Endothelial cell of umbilical vein (primary cell): ENCODE data around the gene CEP152. TPM values are rescaled to one million over a fixed set of nuclear protein-coding genes. Genes with fewer than 3 reads are reported as not detected.

Source experiments
- BruUV-seq: library from RNA; stranded (reverse); fragments of 400-500 nt; replicated peaks from 2 replicates; lab custom pipeline; 2021; lab: Mats Ljungman, UMichigan
- CTCF ChIA-PET: fragments of 300-600, 350-600 bp; sonication (Branson Sonifier 250); formaldehyde crosslinking; loops from one replicate; lab custom pipeline; 2021; ENCODE audit warnings: antibody characterized with exemption, inconsistent platforms; lab: Charles Lee
- POLR2A ChIA-PET: fragments of 300-600, 350-600 bp; sonication (Branson Sonifier 250); formaldehyde crosslinking; loops from one replicate; lab custom pipeline; 2021; ENCODE audit warnings: antibody characterized with exemption, inconsistent platforms; lab: Charles Lee
- DNase-seq: peaks from one replicate; pipeline ENCODE4 v3.0.0-alpha.2; 2011; ENCODE audit warnings: low read depth, low spot score
- FAIRE-seq: peaks from 2 replicates; lab custom pipeline; 2011; peaks lifted over from hg19 to GRCh38; lab: Jason Lieb, UNC
- H2AFZ ChIP-seq: 2 replicates; pipeline ENCODE4 v1.6.0; 2012; ENCODE audit warnings: low read depth, low read length, control low read depth, inconsistent platforms
- H3K27ac ChIP-seq: 2 replicates; pipeline ENCODE4 v1.5.1; 2011; ENCODE audit warnings: low read depth, mild to moderate bottlenecking, control low read depth, low read length, moderate library complexity; ENCODE audit not compliant: insufficient read depth
- H3K27me3 ChIP-seq, 2 experiments: 2 replicates each; pipeline versions ENCODE4 v1.6.0 to v1.6.1; 2011; ENCODE audit warnings: low read length in 2 of 2, mixed read lengths in 1 of 2; ENCODE audit not compliant: control insufficient read depth in 2 of 2, insufficient read depth in 2 of 2
- H3K36me3 ChIP-seq, 2 experiments: 2 replicates in 1 of 2; 3 replicates in 1 of 2; pipeline ENCODE4 v1.5.1; 2011; ENCODE audit warnings: low read length in 2 of 2, mild to moderate bottlenecking in 1 of 2, moderate library complexity in 1 of 2; ENCODE audit not compliant: control insufficient read depth in 2 of 2, insufficient read depth in 2 of 2; ENCODE audit errors: extremely low read depth in 1 of 2
- H3K4me1 ChIP-seq: 3 replicates; pipeline ENCODE4 v1.5.1; 2011; ENCODE audit warnings: mild to moderate bottlenecking, low read length; ENCODE audit not compliant: control insufficient read depth, insufficient read depth; ENCODE audit errors: extremely low read depth
- H3K4me2 ChIP-seq: 2 replicates; pipeline ENCODE4 v1.6.1; 2011; ENCODE audit warnings: low read length, control low read depth, mixed read lengths; ENCODE audit not compliant: insufficient read depth
- H3K4me3 ChIP-seq, 3 experiments: fragments of 200-600 bp in 1 of 3; sonication (generic), shearing (Covaris generic) in 1 of 3; replicated peaks in 1 of 3; 2 replicates each; pipeline ENCODE4 v1.5.1; 2011 to 2016; ENCODE audit warnings: control low read depth in 3 of 3, low read length in 3 of 3, mild to moderate bottlenecking in 2 of 3, inconsistent platforms in 1 of 3, low read depth in 1 of 3, moderate library complexity in 1 of 3; ENCODE audit not compliant: insufficient read depth in 1 of 3
- H3K79me2 ChIP-seq: 2 replicates; pipeline ENCODE4 v1.6.0; 2012; ENCODE audit warnings: low read length, inconsistent platforms; ENCODE audit not compliant: control insufficient read depth, insufficient read depth
- H3K9ac ChIP-seq: replicated peaks from 2 replicates; pipeline ENCODE3; 2011; ENCODE audit warnings: low read length, control low read depth; ENCODE audit not compliant: insufficient read depth; ENCODE audit errors: extremely low read depth
- H3K9me1 ChIP-seq: replicated peaks from 3 replicates; pipeline ENCODE4 v1.6.0; 2011; ENCODE audit warnings: mild to moderate bottlenecking, low read length; ENCODE audit not compliant: control insufficient read depth, insufficient read depth; ENCODE audit errors: extremely low read depth
- H3K9me3 ChIP-seq: replicated peaks from 2 replicates; pipeline ENCODE4 v1.5.1; 2012; ENCODE audit warnings: low read length, inconsistent platforms; ENCODE audit not compliant: control insufficient read depth, insufficient read depth
- H4K20me1 ChIP-seq: replicated peaks from 2 replicates; pipeline ENCODE3; 2011; ENCODE audit warnings: mild to moderate bottlenecking, low read length; ENCODE audit not compliant: control insufficient read depth, insufficient read depth; ENCODE audit errors: extremely low read depth
- CTCF ChIP-seq, 2 donors: IDR thresholded peaks; 1 replicate in 1 of 2; 2 replicates in 1 of 2; pipeline ENCODE4 v1.5.1; 2011; ENCODE audit warnings: low read length in 2 of 2, mild to moderate bottlenecking in 2 of 2, moderate library complexity in 2 of 2, control low read depth in 1 of 2, inconsistent platforms in 1 of 2, low read depth in 1 of 2; ENCODE audit not compliant: insufficient read depth in 1 of 2; ENCODE audit errors: extremely low read depth in 1 of 2
- EZH2 ChIP-seq: IDR thresholded peaks from 2 replicates; pipeline ENCODE4 v1.6.1; 2012; ENCODE audit warnings: borderline replicate concordance, low read depth, mild to moderate bottlenecking, moderate library complexity, low read length, inconsistent platforms; ENCODE audit not compliant: severe bottlenecking
- FOS ChIP-seq: IDR thresholded peaks from 2 replicates; pipeline ENCODE4 v1.6.1; 2011; ENCODE audit warnings: mild to moderate bottlenecking, low read length, moderate library complexity, borderline replicate concordance; ENCODE audit not compliant: insufficient read depth
- GATA2 ChIP-seq: IDR thresholded peaks from 2 replicates; pipeline ENCODE4 v1.7.0; 2011; ENCODE audit warnings: low read depth, mild to moderate bottlenecking, moderate library complexity, mixed read lengths, low read length; ENCODE audit not compliant: insufficient read length, insufficient read depth
- JUN ChIP-seq: IDR thresholded peaks from 2 replicates; pipeline ENCODE4 v1.6.1; 2011; ENCODE audit warnings: borderline replicate concordance, low read depth; ENCODE audit not compliant: insufficient read length, insufficient read depth
- MYC ChIP-seq: IDR thresholded peaks from one replicate; pipeline ENCODE4 v1.6.1; 2011; ENCODE audit warnings: mild to moderate bottlenecking, low read depth, low read length
- POLR2A ChIP-seq: IDR thresholded peaks from 2 replicates; pipeline ENCODE4 v1.6.1; 2012; ENCODE audit warnings: low read depth, mild to moderate bottlenecking, control low read depth, low read length
- POLR2AphosphoS5 ChIP-seq: IDR thresholded peaks from 2 replicates; pipeline ENCODE4 v1.6.1; 2012; ENCODE audit warnings: low read depth, mild to moderate bottlenecking, control low read depth, low read length, moderate library complexity; ENCODE audit not compliant: insufficient read depth
- dilution Hi-C: fragments of 300-500 bp; cut with MboI; formaldehyde crosslinking; loops from one replicate; pipeline ENCODE4 v1.15.0; 2019; ENCODE audit warnings: low sequenced_read_pairs; ENCODE audit not compliant: extremely low pct_ligation_motif_present
- intact Hi-C: fragments of 100-400 bp; cut with micrococcal nuclease; formaldehyde crosslinking; loops from one replicate; pipeline ENCODE4 v1.10.0; 2022
- polyA plus RNA-seq, 4 experiments: library from polyadenylated mRNA; depleted of rRNA in 3 of 4; stranded (reverse) in 3 of 4; unstranded in 1 of 4; fragments of >200 nt; gene quantifications; 2 replicates each; pipeline versions ENCODE4 v1.2.1 to v1.2.3, GENCODE V29; 2011 to 2012; ENCODE audit warnings: missing spikeins in 1 of 4
- total RNA-seq: library from RNA; stranded (reverse); gene quantifications from 2 replicates; pipeline ENCODE4 v1.2.3, GENCODE V29; 2021
- TF ChIP-seq, protein P1 (sequence below): IDR thresholded peaks from 2 replicates; pipeline ENCODE4 v1.6.1; 2011; ENCODE audit not compliant: insufficient read depth, insufficient read length

Gene CEP152
- total and polyA plus RNA-seq, 2 donors (not counting 3 experiments of a cell fraction or from before 2014, with no cell fraction given): 3.0 to 15.7 TPM

DNA sequence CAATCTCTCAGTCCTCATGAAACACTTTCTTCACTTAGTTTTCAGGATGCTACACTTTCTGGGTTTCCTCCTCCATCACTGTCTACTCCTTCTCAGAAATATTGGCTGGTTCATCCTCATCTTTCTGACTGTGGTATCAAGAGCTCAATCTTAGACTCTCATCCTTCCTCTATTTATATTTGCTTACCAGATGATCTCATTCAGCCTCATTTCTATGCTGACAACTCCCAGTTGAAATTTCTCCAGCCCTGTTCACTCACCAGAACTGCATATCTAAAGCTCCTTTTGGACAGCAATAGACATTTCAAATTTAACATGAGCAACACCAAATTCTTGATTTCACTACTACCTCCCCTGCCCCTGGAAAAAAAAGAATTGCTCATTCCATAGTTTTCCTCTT lies 117.4 kb downstream of the CEP152 start:
- no peaks in the 10 kb centered on the region for H3K36me3 ChIP-seq
- FAIRE-seq (no peak), DNase-seq (no peak)
- H2AFZ ChIP-seq: no peak overlapping the region
- intact Hi-C loops: no loop called here
- TF ChIP-seq FOS (no peak), GATA2 (peak; percentile 39), MYC (no peak), CTCF (IDR thresholded peaks at IDR 0.05; ENCODE audit: extremely low read depth in 1 of 2, insufficient read depth in 1 of 2, low read depth in 1 of 2, low read length in 2 of 2) (no peak), EZH2 (no peak)
- peaks cover 28% of the 10 kb centered on the region for H3K4me1 ChIP-seq
- dilution Hi-C loops: no loop called here
- no peak overlapping the region for H3K4me2 ChIP-seq
- no peaks in the 10 kb centered on the region for H4K20me1 ChIP-seq
- no peaks in the 10 kb centered on the region for H3K9me3 ChIP-seq
- no peaks in the 10 kb centered on the region for H3K79me2 ChIP-seq
- no peaks in the 10 kb centered on the region for H3K27me3 ChIP-seq
- BruUV-seq: no TSS peak
- no peak overlapping the region for H3K9ac ChIP-seq
- H3K27ac ChIP-seq: no peak overlapping the region
- ChIA-PET POLR2A (no interaction called here), CTCF (no interaction called here)
- no peak overlapping the region for H3K4me3 ChIP-seq
- no peaks in the 10 kb centered on the region for H3K9me1 ChIP-seq

GRCh38 chr15:48688493-48688892 lies 122.4 kb downstream of the CEP152 start:
- no peak for DNase-seq
- no peak overlapping the region for H3K27ac ChIP-seq
- no peaks in the 10 kb centered on the region for H3K36me3 ChIP-seq
- dilution Hi-C loops (no loop called here), intact Hi-C loops (no loop called here)
- no peaks in the 10 kb centered on the region for H3K9me3 ChIP-seq
- FAIRE-seq: no peak
- no peak overlapping the region for H3K9ac ChIP-seq
- H3K4me1 ChIP-seq: no peaks in the 10 kb centered on the region
- H4K20me1 ChIP-seq: no peaks in the 10 kb centered on the region
- no peak for TF ChIP-seq EZH2
- TF ChIP-seq, protein P1, sequence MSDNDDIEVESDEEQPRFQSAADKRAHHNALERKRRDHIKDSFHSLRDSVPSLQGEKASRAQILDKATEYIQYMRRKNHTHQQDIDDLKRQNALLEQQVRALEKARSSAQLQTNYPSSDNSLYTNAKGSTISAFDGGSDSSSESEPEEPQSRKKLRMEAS: no peak
- no peak for TF ChIP-seq POLR2A
- no peak for TF ChIP-seq FOS
- no peak for TF ChIP-seq CTCF (IDR thresholded peaks at IDR 0.05; ENCODE audit: extremely low read depth in 1 of 2, insufficient read depth in 1 of 2, low read depth in 1 of 2, low read length in 2 of 2)
- no peak for TF ChIP-seq GATA2
- no peak for TF ChIP-seq JUN
- TF ChIP-seq POLR2AphosphoS5: no peak
- TF ChIP-seq MYC: no peak
- no TSS peak for BruUV-seq
- ChIA-PET POLR2A (no interaction called here), CTCF (no interaction called here)
- H3K27me3 ChIP-seq: no peaks in the 10 kb centered on the region
- no peak overlapping the region for H2AFZ ChIP-seq
- no peaks in the 10 kb centered on the region for H3K9me1 ChIP-seq
- H3K4me3 ChIP-seq: no peak overlapping the region
- no peak overlapping the region for H3K4me2 ChIP-seq
- H3K79me2 ChIP-seq: no peaks in the 10 kb centered on the region
